ENCODE results near the gene CNOT2. TPM values are rescaled to one million over a fixed set of nuclear protein-coding genes. Genes with fewer than 3 reads are reported as not detected.

The CNOT2 gene
- total and polyA plus RNA-seq, 9 donors = 33.7 to 115 (median 68.0) TPM

- no peak for TF ChIP-seq POLR2A (IDR thresholded peaks at IDR 0.05)
- TF ChIP-seq CTCF (IDR thresholded peaks at IDR 0.05) = no peak
- no peak for TF ChIP-seq EP300 (IDR thresholded peaks at IDR 0.05)
- Histone ChIP-seq H3K9me3 (no peaks in the 10 kb centered on the region), H3K4me3 (peak overlapping the region; percentile 65), H3K27ac (no peak overlapping the region), H3K27me3 (no peaks in the 10 kb centered on the region), H3K36me3 (no peaks in the 10 kb centered on the region), H3K4me1 (ENCODE audit: insufficient read depth) (peaks cover 3% of the 10 kb centered on the region)
- DNase-seq = peak; percentile 27 to 56 (median 36)
- intact Hi-C loops (cut with DNase I) = loop anchor here in 1 of 4 donors (10.0 kb wide), 1 partner anchor 122 kb away; the partner anchor contains the start of gene CNOT2
- 0 to 1% (median 0%) methylated on average over 29 to 69 of the region's 69 CpGs for WGBS, 3 donors
Measured at GRCh38 chr12:70366581-70367257, 123.5 kb downstream of the CNOT2 start.

DNA sequence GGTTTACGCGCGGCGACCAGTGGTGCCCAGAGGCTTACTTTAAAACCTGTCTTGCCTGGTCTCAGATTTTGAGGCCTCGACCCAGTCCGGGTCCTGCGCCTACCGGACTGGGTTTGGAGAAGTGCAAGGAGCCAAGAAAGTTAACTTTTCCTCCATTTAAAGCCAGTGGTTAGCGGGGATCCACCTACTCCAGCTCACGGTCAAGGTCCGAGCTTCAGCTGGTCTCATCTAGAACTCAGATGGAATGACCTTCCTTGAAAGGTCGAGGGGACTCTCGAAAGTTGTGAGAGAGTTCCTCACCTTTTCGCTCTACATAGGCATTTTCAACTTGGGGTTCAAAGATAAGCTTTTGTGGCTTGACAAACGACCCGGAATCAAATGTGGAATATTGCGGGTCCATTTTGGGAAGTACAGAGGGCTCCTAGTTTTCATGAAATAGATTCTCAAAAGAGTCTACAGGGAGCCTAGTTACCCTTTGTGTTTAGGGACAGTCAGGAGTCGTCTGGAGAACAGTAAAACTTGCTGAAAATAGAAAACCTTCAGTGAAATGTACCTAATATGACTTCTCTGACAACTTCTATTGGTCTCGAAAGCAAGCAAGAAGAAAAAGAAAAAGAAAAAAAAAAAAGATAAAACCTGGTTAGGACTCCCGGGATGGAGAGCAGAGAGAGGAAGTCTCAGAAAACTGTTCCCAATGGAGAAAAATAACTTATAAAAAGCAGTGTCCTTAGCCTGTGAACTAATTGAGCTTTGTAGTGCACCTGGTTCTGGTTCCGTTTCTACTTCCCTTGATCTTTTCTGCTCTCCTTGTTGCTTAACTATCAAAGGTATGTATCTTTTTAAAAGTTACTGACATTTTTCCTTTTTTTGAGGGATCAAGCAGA is 124.3 kb downstream of the CNOT2 start:
- TF ChIP-seq EP300 (IDR thresholded peaks at IDR 0.05) = no peak
- TF ChIP-seq CTCF (IDR thresholded peaks at IDR 0.05) = no peak
- no peak for TF ChIP-seq POLR2A (IDR thresholded peaks at IDR 0.05)
- Histone ChIP-seq H3K9me3 (no peaks in the 10 kb centered on the region), H3K36me3 (no peaks in the 10 kb centered on the region), H3K4me3 (peak overlapping the region; percentile 65), H3K4me1 (ENCODE audit: insufficient read depth) (peaks cover 3% of the 10 kb centered on the region), H3K27me3 (no peaks in the 10 kb centered on the region), H3K27ac (no peak overlapping the region)
- intact Hi-C loops (cut with DNase I) = loop anchor here in 1 of 4 donors (10.0 kb wide), 1 partner anchor 123 kb away; the partner anchor contains the start of gene CNOT2
- 1 to 3% (median 3%) methylated on average over 17 to 21 of the region's 21 CpGs for WGBS, 3 donors
- no peak for DNase-seq

- TF ChIP-seq POLR2A (IDR thresholded peaks at IDR 0.05) (no peak), EP300 (IDR thresholded peaks at IDR 0.05) (no peak), CTCF (IDR thresholded peaks at IDR 0.05) (no peak)
- 91 to 98% (median 96%) methylated on average over 3 of the region's 3 CpGs for WGBS, 3 donors
- Histone ChIP-seq H3K9me3 (no peaks in the 10 kb centered on the region), H3K27ac (no peak overlapping the region), H3K4me3 (no peak overlapping the region), H3K36me3 (no peaks in the 10 kb centered on the region), H3K27me3 (no peaks in the 10 kb centered on the region), H3K4me1 (ENCODE audit: insufficient read depth) (no peaks in the 10 kb centered on the region)
- intact Hi-C loops (cut with DNase I) = no loop called here
- no peak for DNase-seq
Measured at GRCh38 chr12:70372881-70373280, 129.6 kb downstream of the CNOT2 start.

DNA sequence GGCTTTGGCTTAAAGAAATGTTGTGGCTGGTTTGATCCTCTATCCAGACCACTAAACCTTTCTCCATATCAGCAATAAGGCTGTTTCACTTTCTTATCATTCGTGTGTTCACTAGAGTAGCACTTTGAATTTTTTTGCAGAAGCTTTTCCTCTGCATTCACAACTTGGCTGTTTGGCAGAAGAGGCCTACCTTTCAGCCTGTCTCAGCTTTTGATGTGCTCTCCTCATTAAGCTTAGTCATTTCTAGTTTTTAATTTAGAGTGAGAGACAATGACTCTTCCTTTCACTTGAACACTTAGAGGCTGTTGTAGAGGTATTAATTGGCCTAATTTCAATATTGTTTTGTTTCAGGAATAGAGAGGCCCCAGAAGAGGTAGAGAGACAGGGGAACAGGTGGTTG is 136.6 kb downstream of the CNOT2 start:
- 66 to 85% (median 73%) methylated on average over 1 of the region's 1 CpG for WGBS, 3 donors

More for the DNA sequence above, 136.6 kb downstream of the CNOT2 start:
- Histone ChIP-seq H3K4me1 (ENCODE audit: insufficient read depth) (no peaks in the 10 kb centered on the region), H3K4me3 (no peak overlapping the region), H3K9me3 (no peaks in the 10 kb centered on the region), H3K36me3 (no peaks in the 10 kb centered on the region), H3K27ac (no peak overlapping the region), H3K27me3 (no peaks in the 10 kb centered on the region)
- DNase-seq = no peak
- intact Hi-C loops (cut with DNase I) = no loop called here
- TF ChIP-seq CTCF (IDR thresholded peaks at IDR 0.05) (no peak), POLR2A (IDR thresholded peaks at IDR 0.05) (no peak), EP300 (IDR thresholded peaks at IDR 0.05) (no peak)
